ENCODE results near the gene PTGDR. TPM values are rescaled to one million over a fixed set of nuclear protein-coding genes. Genes with fewer than 3 reads are reported as not detected.

PTGDR gene
- polyA plus RNA-seq, 1 donor from 2014 or later: 0.10 TPM

GRCh38 chr14:52235434-52235833 lies 32.1 kb upstream of the PTGDR start:
- H2AFZ ChIP-seq (ENCODE audit: low read depth, low read length): no peak overlapping the region
- H4K20me1 ChIP-seq (ENCODE audit: insufficient read depth): no peaks in the 10 kb centered on the region
- H3K4me2 ChIP-seq (ENCODE audit: low read length): no peak overlapping the region
- no peak overlapping the region for H3K27ac ChIP-seq (ENCODE audit: low read length)
- H3K9ac ChIP-seq (ENCODE audit: low read length): no peak overlapping the region
- no peaks in the 10 kb centered on the region for H3K79me2 ChIP-seq (replicated peaks; ENCODE audit: insufficient read depth, low read length)
- no peaks in the 10 kb centered on the region for H3K36me3 ChIP-seq (ENCODE audit: insufficient read depth, low read length)
- no peak for TF ChIP-seq EP300 (conservative IDR thresholded peaks at IDR 0.05; ENCODE audit: poor library complexity, severe bottlenecking)
- TF ChIP-seq EZH2 (IDR thresholded peaks at IDR 0.05; ENCODE audit: borderline replicate concordance, insufficient read depth, low read length, poor library complexity, severe bottlenecking): no peak
- TF ChIP-seq TAF1 (IDR thresholded peaks at IDR 0.05; ENCODE audit: low read depth): no peak
- no peak for TF ChIP-seq SMC3 (conservative IDR thresholded peaks at IDR 0.05; ENCODE audit: poor library complexity)
- TF ChIP-seq REST (IDR thresholded peaks at IDR 0.05; ENCODE audit: borderline replicate concordance): no peak
- no peak for TF ChIP-seq POLR2AphosphoS5 (IDR thresholded peaks at IDR 0.05)
- TF ChIP-seq RAD21 (conservative IDR thresholded peaks at IDR 0.05): no peak
- no peak for TF ChIP-seq MXI1 (conservative IDR thresholded peaks at IDR 0.05; ENCODE audit: poor library complexity, severe bottlenecking)
- H3K4me3 ChIP-seq (ENCODE audit: low read length): no peak overlapping the region
- no peaks in the 10 kb centered on the region for H3K27me3 ChIP-seq (ENCODE audit: insufficient read depth, low read depth, low read length)
- H3K9me2 ChIP-seq (ENCODE audit: insufficient read depth, low read length): no peaks in the 10 kb centered on the region
- no peaks in the 10 kb centered on the region for H3K9me3 ChIP-seq (ENCODE audit: low read length)
- H3F3A ChIP-seq (ENCODE audit: insufficient read depth, low read length, poor library complexity, severe bottlenecking): no peaks in the 10 kb centered on the region

GRCh38 chr14:52235866-52236510 lies 31.5 kb upstream of the PTGDR start:
- Histone ChIP-seq H3K9me3 (ENCODE audit: low read length) (no peaks in the 10 kb centered on the region), H3K4me2 (ENCODE audit: low read length) (no peak overlapping the region), H3K4me3 (ENCODE audit: low read length) (no peak overlapping the region), H3K79me2 (replicated peaks; ENCODE audit: insufficient read depth, low read length) (no peaks in the 10 kb centered on the region), H3K36me3 (ENCODE audit: insufficient read depth, low read length) (no peaks in the 10 kb centered on the region), H2AFZ (ENCODE audit: low read depth, low read length) (no peak overlapping the region), H3F3A (ENCODE audit: insufficient read depth, low read length, poor library complexity, severe bottlenecking) (no peaks in the 10 kb centered on the region), H3K9me2 (ENCODE audit: insufficient read depth, low read length) (no peaks in the 10 kb centered on the region), H4K20me1 (ENCODE audit: insufficient read depth) (no peaks in the 10 kb centered on the region), H3K27me3 (ENCODE audit: insufficient read depth, low read depth, low read length) (no peaks in the 10 kb centered on the region), H3K9ac (ENCODE audit: low read length) (no peak overlapping the region), H3K27ac (ENCODE audit: low read length) (no peak overlapping the region)
- TF ChIP-seq REST (IDR thresholded peaks at IDR 0.05; ENCODE audit: borderline replicate concordance) (no peak), EP300 (conservative IDR thresholded peaks at IDR 0.05; ENCODE audit: poor library complexity, severe bottlenecking) (no peak), RAD21 (conservative IDR thresholded peaks at IDR 0.05) (no peak), EZH2 (IDR thresholded peaks at IDR 0.05; ENCODE audit: borderline replicate concordance, insufficient read depth, low read length, poor library complexity, severe bottlenecking) (no peak)
